CD4-positive, alpha-beta T cell (primary cell): Measurements from ENCODE around the gene CA6. TPM values are rescaled to one million over a fixed set of nuclear protein-coding genes. Genes with fewer than 3 reads are reported as not detected.

ENCODE experiments used
- ATAC-seq: fragments of 200-7000 bp; cut with Tn5 transposase; one replicate; pipeline ENCODE4 v1.10.0; 2022; ENCODE audit warnings: mild to moderate bottlenecking; ENCODE audit not compliant: poor library complexity
- CTCF ChIA-PET: fragments of 350-600 bp; sonication (Branson Sonifier 250); formaldehyde crosslinking; loops from one replicate; lab custom pipeline; 2021; ENCODE audit warnings: antibody characterized with exemption, inconsistent platforms; lab: Charles Lee
- POLR2A ChIA-PET: fragments of 350-600 bp; sonication (Branson Sonifier 250); formaldehyde crosslinking; loops from one replicate; lab custom pipeline; 2021; ENCODE audit warnings: antibody characterized with exemption, inconsistent platforms; lab: Charles Lee
- DNase-seq, 14 experiments: peaks; one replicate each; pipeline ENCODE4 v3.0.0-alpha.2; 2013 to 2020; ENCODE audit warnings: mixed read lengths in 2 of 14
- H3K27ac ChIP-seq, 2 donors: one replicate each; pipeline versions ENCODE4 v1.5.1 to v1.7.0; 2013; ENCODE audit warnings: low read length in 2 of 2, low read depth in 1 of 2, mild to moderate bottlenecking in 1 of 2
- H3K27me3 ChIP-seq, 2 experiments: 1 replicate in 1 of 2; 2 replicates in 1 of 2; pipeline versions ENCODE4 v1.6.1 to v1.7.0; 2013; ENCODE audit warnings: low read length in 2 of 2, control low read depth in 1 of 2, mild to moderate bottlenecking in 1 of 2, moderate library complexity in 1 of 2; ENCODE audit not compliant: insufficient read depth in 2 of 2, control insufficient read depth in 1 of 2
- H3K36me3 ChIP-seq: one replicate; pipeline ENCODE4 v1.6.1; 2013; ENCODE audit warnings: low read length, control low read depth; ENCODE audit not compliant: insufficient read depth
- H3K4me1 ChIP-seq: one replicate; pipeline ENCODE4 v1.6.1; 2013; ENCODE audit warnings: low read length, control low read depth; ENCODE audit not compliant: insufficient read depth
- H3K4me3 ChIP-seq: one replicate; pipeline ENCODE4 v1.5.1; 2013; ENCODE audit warnings: mild to moderate bottlenecking, low read length, moderate library complexity
- H3K9me3 ChIP-seq, 2 experiments: 1 replicate in 1 of 2; 2 replicates in 1 of 2; pipeline versions ENCODE4 v1.6.1 to v1.7.0; 2013; ENCODE audit warnings: low read length in 2 of 2, mild to moderate bottlenecking in 2 of 2, control low read depth in 1 of 2, moderate library complexity in 1 of 2; ENCODE audit not compliant: control insufficient read depth in 1 of 2, insufficient read depth in 1 of 2
- H3K27ac Mint-ChIP-seq: one replicate; pipeline ENCODE4 v1.8.0; 2020; ENCODE audit warnings: mixed read lengths
- H3K27me3 Mint-ChIP-seq: one replicate; pipeline ENCODE4 v1.8.0; 2021; ENCODE audit warnings: mixed read lengths
- H3K36me3 Mint-ChIP-seq: one replicate; pipeline ENCODE4 v1.8.0; 2021; ENCODE audit warnings: low read depth, mixed read lengths
- H3K4me1 Mint-ChIP-seq: one replicate; pipeline ENCODE4 v1.8.0; 2021; ENCODE audit warnings: low read depth, mixed read lengths
- H3K4me3 Mint-ChIP-seq: one replicate; pipeline ENCODE4 v1.8.0; 2020; ENCODE audit warnings: mild to moderate bottlenecking, mixed read lengths
- H3K9me3 Mint-ChIP-seq: one replicate; pipeline ENCODE4 v1.8.0; 2020; ENCODE audit warnings: mixed read lengths
- CTCF ChIP-seq: fragments of 200-600 bp; IDR thresholded peaks from one replicate; pipeline ENCODE4 v1.8.0; 2022; ENCODE audit warnings: antibody characterized with exemption, mild to moderate bottlenecking
- intact Hi-C, 2 experiments: fragments of 100-400 bp; cut with DNase I in 1 of 2; cut with micrococcal nuclease in 1 of 2; formaldehyde crosslinking; loops; one replicate each; pipeline versions ENCODE4 v1.15.1 to v1.9.0; 2023 to 2025; cut with DNase I, micrococcal nuclease
- total RNA-seq, 174 experiments: library from RNA in 2 of 174; stranded (reverse) in 2 of 174; gene quantifications; one replicate each; pipeline ENCODE4 v1.2.3 and lab custom pipeline; 2021 to 2026

Gene CA6
- total RNA-seq, 2 experiments from 2014 or later = 0.20 TPM; not detected in 1

GRCh38 chr1:8955406-8955805 is 9.7 kb downstream of the CA6 start:
- DNase-seq (no peak), ATAC-seq (no peak)
- Mint-ChIP-seq H3K4me1 (no peaks in the 10 kb centered on the region), H3K4me3 (no peak overlapping the region), H3K27me3 (no peaks in the 10 kb centered on the region), H3K36me3 (peaks cover 11% of the 10 kb centered on the region), H3K27ac (no peak overlapping the region), H3K9me3 (peaks cover 2% of the 10 kb centered on the region)
- Histone ChIP-seq H3K4me1 (peaks cover 18% of the 10 kb centered on the region), H3K4me3 (no peak overlapping the region), H3K9me3 (no peaks in the 10 kb centered on the region), H3K36me3 (no peaks in the 10 kb centered on the region), H3K27me3 (no peaks in the 10 kb centered on the region), H3K27ac (no peak overlapping the region)
- intact Hi-C loops = no loop called here
- POLR2A ChIA-PET = no interaction called here
- no peak for TF ChIP-seq CTCF
- CTCF ChIA-PET = interaction anchor here (1.1 kb wide), 1 partner anchor 32 kb away, joined by 3 read pairs; no protein-coding TSS in a partner anchor

GRCh38 chr1:8956461-8957349 is 11.0 kb downstream of the CA6 start:
- DNase-seq = no peak
- ATAC-seq = no peak
- Mint-ChIP-seq H3K36me3 (peaks cover 12% of the 10 kb centered on the region), H3K27ac (no peak overlapping the region), H3K4me1 (no peaks in the 10 kb centered on the region), H3K4me3 (no peak overlapping the region), H3K27me3 (no peaks in the 10 kb centered on the region), H3K9me3 (peaks cover 3% of the 10 kb centered on the region)
- CTCF ChIA-PET = no interaction called here
- no peak overlapping the region for H3K4me3 ChIP-seq
- POLR2A ChIA-PET = no interaction called here
- intact Hi-C loops = no loop called here
- H3K9me3 ChIP-seq = no peaks in the 10 kb centered on the region
- no peak for TF ChIP-seq CTCF
- H3K27me3 ChIP-seq = no peaks in the 10 kb centered on the region
- peaks cover 13% of the 10 kb centered on the region for H3K4me1 ChIP-seq
- H3K36me3 ChIP-seq = no peaks in the 10 kb centered on the region
- H3K27ac ChIP-seq = no peak overlapping the region

- Mint-ChIP-seq H3K36me3 (peaks cover 12% of the 10 kb centered on the region), H3K4me1 (peaks cover 36% of the 10 kb centered on the region), H3K27ac (no peak overlapping the region), H3K27me3 (no peaks in the 10 kb centered on the region), H3K9me3 (peaks cover 3% of the 10 kb centered on the region), H3K4me3 (no peak overlapping the region)
- no peak for TF ChIP-seq CTCF
- intact Hi-C loops = loop anchor here in 1 of 2 experiments (1.0 kb wide), 1 partner anchor 25 kb away; no protein-coding TSS in a partner anchor
- Histone ChIP-seq H3K4me3 (no peak overlapping the region), H3K36me3 (no peaks in the 10 kb centered on the region), H3K27me3 (no peaks in the 10 kb centered on the region), H3K9me3 (no peaks in the 10 kb centered on the region), H3K27ac (no peak overlapping the region), H3K4me1 (peaks cover 45% of the 10 kb centered on the region)
- ChIA-PET POLR2A (interaction anchor here (0.9 to 1.5 kb wide), 3 partner anchors 16 to 85 kb away, joined by 3 to 5 read pairs (median 4); partner anchors contain the start of gene ENO1), CTCF (interaction anchor here (0.6 to 4.0 kb wide), 7 partner anchors 8 to 101 kb away, joined by 3 to 13 read pairs (median 4); no protein-coding TSS in a partner anchor)
- DNase-seq (peak in 11 of 14 experiments; percentile 16 to 61 (median 40)), ATAC-seq (peak; percentile 29)
Observed at GRCh38 chr1:8962812-8963530, 17.3 kb downstream of the CA6 start.
